K562 (cell line): ENCODE data around the gene CAPS. TPM values are rescaled to one million over a fixed set of nuclear protein-coding genes. Genes with fewer than 3 reads are reported as not detected.

ENCODE experiments used
- GATAD2A ChIP-seq: fragments of 450-650 bp; IDR thresholded peaks from 2 replicates; pipeline ENCODE4 v1.6.1; 2017
- PHB ChIP-seq: fragments of 250-450 bp; sonication (Bioruptor Pico); IDR thresholded peaks from 2 replicates; pipeline ENCODE4 v1.5.0; 2021
- ZNF431 ChIP-seq: sonication (generic); formaldehyde crosslinking; IDR thresholded peaks from 2 replicates; pipeline ENCODE4 v1.8.0; 2022; ENCODE audit warnings: mild to moderate bottlenecking, missing genetic modification reagents
- polyA plus RNA-seq, 8 experiments: library from polyadenylated mRNA; depleted of rRNA in 4 of 8; stranded (reverse) in 5 of 8; unstranded in 3 of 8; fragments of >200 nt; fragmentation: Nextera tagmentation in 2 of 8; fragmentation: Illumina TruSeq in 1 of 8; extraction: Ambion mirVana in 2 of 8; extraction: Trizol in 1 of 8; gene quantifications; 2 replicates each; pipeline versions ENCODE4 v1.2.1 to v1.2.3, GENCODE V29; 2011 to 2014; ENCODE audit warnings: inconsistent platforms in 1 of 8, missing spikeins in 1 of 8
- total RNA-seq, 7 experiments: library from RNA; depleted of rRNA in 6 of 7; stranded (reverse); fragments of >200 nt in 6 of 7; fragmentation: Illumina TruSeq in 2 of 7; extraction: Trizol in 2 of 7; gene quantifications; 2 replicates each; pipeline versions ENCODE4 v1.2.1 to v1.2.3, GENCODE V29; 2011 to 2021; ENCODE audit warnings: low replicate concordance in 1 of 7
- TF ChIP-seq, protein P1 (sequence below), 2 experiments: fragments of 450-650 bp; formaldehyde crosslinking in 1 of 2; IDR thresholded peaks; 2 replicates each; pipeline versions ENCODE4 v1.4.0 to v1.6.1; 2014 to 2020; ENCODE audit warnings: mild to moderate bottlenecking in 2 of 2, borderline replicate concordance in 1 of 2, low read depth in 1 of 2

Gene CAPS
- total and polyA plus RNA-seq, 9 of the 15 experiments (the other 6 are each of a cell fraction or from before 2014, with no cell fraction given): 0.15 to 4.0 (median 0.91) TPM

DNA sequence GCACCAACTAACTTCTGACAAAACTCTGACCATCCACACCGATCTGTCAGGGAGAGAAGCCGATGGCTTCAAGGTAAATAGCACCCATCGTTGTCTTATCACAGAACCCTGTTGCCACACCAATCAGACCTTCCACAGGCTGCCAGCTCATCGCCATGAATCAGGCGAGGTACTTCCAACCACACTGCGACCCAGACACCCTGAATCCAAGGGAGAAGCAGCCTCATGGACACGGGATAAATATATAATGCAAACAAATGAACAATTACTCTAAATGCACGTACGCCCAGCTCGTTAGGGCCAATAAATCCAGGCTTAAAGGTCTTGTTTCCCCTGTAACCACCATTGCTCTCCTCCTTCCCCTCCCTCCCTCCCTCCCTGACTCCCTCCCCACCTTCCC, 43.1 kb downstream of the CAPS start (continued):
- TF ChIP-seq, protein P1, sequence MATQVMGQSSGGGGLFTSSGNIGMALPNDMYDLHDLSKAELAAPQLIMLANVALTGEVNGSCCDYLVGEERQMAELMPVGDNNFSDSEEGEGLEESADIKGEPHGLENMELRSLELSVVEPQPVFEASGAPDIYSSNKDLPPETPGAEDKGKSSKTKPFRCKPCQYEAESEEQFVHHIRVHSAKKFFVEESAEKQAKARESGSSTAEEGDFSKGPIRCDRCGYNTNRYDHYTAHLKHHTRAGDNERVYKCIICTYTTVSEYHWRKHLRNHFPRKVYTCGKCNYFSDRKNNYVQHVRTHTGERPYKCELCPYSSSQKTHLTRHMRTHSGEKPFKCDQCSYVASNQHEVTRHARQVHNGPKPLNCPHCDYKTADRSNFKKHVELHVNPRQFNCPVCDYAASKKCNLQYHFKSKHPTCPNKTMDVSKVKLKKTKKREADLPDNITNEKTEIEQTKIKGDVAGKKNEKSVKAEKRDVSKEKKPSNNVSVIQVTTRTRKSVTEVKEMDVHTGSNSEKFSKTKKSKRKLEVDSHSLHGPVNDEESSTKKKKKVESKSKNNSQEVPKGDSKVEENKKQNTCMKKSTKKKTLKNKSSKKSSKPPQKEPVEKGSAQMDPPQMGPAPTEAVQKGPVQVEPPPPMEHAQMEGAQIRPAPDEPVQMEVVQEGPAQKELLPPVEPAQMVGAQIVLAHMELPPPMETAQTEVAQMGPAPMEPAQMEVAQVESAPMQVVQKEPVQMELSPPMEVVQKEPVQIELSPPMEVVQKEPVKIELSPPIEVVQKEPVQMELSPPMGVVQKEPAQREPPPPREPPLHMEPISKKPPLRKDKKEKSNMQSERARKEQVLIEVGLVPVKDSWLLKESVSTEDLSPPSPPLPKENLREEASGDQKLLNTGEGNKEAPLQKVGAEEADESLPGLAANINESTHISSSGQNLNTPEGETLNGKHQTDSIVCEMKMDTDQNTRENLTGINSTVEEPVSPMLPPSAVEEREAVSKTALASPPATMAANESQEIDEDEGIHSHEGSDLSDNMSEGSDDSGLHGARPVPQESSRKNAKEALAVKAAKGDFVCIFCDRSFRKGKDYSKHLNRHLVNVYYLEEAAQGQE (IDR thresholded peaks at IDR 0.05; ENCODE audit: borderline replicate concordance): no peak
- TF ChIP-seq, protein P1 (CRISPR knock-in tag; IDR thresholded peaks at IDR 0.05; ENCODE audit: low read depth): no peak
- TF ChIP-seq PHB (CRISPR knock-in tag) (no peak), GATAD2A (no peak), ZNF431 (CRISPR knock-in tag) (no peak)
